SHP77 treated with DMSO at 0.1 percent for 48 hours (cell line): Measurements from ENCODE around the gene HOXB4.

ENCODE experiments used
- DNase-seq: peaks from one replicate; lab custom pipeline; 2025; lab: John Stamatoyannopoulos, UW

The HOXB4 gene

DNA sequence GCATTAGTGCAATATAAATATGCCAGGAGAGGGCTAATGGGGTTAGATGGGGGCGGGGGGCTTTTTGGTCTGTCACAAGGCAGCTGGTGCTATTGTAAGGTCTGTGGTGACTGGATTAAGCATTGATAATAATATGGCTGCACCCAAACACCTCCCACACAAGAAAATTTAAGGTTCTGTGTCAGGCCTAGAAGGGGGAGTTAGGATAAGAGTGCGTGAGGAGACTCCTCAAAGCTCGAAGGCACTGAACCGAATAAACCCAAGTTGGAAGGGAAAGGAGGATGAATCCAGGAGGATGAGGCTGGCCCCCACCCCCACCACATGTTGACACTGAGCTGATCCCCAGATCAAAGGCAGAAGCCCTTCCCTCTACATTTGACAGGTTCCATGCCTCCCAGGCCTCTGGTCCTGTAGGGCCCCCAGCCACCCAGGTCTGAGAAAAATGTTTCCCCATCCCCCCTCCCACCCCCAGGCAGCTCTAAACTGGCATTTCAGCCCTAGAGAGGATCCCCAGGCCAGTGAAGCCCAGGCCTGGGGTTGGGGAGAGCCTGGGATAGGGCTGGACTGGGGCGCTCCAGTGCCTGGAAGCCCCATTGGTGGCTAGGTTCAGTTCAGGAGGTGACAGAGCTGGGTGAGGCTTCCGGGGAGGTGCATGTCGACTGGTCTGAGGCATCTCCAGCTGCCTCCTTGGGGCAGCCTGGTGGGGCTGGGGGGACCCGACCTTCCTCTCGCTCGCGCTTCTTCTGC is 49.0 kb downstream of the HOXB4 start:
- DNase-seq = no peak

DNA sequence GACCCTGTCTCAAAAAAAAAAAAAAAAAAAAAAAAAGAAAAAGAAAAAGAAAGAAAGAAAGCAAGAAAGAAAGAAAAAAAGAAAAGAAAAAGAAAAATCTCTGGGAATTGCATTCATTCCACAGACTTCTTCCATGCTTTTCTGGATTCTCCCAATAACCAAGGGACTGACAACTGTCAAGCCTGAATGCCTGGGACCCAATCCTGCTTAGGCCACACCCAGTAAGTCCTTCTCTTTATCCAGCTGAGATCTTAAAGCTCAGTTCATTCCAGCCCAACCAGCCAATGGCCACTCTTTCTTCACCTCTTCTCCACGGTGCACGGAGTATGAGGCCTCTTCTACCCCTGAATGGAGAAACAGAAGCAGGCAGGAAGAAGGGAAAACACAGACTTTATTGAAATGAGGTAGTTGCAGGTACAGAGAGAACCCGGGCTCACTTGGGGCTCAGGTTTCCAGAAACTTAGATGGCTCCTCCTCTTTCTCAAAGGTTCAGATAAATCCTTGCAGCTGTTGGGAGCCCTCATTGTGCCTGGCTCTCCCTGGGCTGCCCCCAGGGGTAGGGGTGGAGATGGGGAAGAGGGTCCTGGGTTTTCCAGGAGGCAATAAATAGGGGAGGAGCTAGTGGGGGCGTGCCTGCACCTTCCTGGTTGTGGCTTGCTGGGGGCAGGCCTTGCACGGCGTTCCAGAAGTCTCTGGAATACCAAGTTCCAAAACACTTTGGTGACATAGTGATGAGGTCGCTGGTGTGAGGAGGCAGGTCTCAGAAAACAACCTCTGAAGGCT is 49.8 kb downstream of the HOXB4 start:
- DNase-seq = no peak

DNA sequence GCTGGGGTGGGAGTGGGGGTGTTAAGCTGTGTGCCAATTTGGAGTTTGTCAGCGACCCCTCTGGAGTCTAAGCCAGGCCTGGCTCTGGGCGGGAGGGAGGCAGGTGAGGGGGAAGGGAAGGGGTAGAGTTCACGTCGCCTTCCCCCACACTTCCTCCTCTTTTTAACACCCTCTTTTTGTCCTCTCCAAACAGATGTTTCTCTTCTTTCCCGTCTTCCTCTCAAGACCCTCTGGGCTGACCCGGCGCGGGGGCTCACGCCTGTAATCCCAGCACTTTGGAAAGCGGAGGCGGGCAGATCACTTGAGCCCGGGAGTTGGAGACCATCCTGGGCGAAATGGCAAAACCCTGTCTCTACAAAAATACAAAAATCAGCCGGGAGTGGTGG is 50.6 kb downstream of the HOXB4 start:
- no peak for DNase-seq

DNA sequence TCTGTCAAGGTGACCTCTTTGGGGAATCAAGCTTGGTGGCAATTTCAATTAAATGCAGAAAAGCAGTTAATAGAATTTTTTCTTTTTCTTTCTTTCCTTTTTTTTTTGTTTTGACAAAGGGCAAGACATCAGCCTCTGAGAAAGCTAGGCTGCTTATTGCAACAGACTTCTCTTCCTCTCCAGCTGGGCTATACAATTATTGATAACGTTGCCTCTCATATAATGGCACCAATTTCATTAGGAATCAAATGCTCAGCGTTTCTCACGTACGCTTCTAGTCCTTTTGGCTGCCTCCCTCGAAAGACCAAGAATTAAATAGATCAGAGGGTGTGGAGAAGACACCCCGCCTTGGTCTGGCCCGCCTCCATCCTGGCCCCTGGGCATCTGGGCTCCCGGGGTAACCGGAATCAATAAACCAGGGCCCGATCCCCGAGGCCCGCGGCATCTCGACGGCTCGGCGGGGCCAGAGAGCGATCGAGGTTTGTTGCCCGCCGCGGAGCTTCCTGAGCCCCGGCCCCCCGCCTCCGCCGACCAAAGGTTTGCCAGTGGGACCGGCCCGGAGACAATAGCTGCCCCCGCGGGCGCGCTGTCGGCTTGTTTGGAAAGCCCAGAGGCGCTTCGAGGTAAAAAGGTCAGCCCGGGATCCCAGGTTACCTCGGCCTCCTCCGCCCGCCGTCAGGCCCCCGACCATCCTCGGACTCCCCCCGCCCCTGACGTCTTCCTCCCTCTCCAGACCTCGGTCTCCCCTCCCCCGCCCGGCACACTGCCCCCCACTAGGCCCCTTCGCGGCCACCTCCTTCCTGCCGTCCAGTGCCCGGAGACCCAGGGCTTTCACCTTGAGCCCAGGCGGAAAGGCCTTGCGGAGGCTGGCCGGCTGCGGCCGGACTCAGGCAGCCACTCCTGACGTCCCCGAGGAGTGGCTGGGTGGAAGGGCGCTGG is 51.3 kb downstream of the HOXB4 start:
- DNase-seq = no peak
